ENCODE results near the gene KLHL1.

DNA sequence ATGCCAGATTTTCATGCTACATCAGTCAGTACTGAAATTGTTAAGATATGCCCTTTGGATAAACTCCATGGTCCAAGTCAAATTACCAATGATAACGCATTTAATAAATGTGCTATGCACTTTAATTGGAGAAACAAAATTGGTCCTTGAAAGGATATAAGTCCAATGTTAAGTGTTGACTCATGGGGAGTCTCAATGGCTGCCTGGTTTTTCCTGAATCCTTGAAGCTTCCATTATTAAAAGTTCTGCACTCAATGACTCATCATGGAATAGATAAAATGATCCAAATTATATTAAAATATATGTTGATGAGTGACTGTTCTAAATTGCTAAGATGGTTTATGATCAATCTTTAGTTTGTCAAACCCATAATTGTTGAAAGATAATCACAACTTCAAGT lies 346.7 kb downstream of the KLHL1 start:
- no peak for TF ChIP-seq ZNF48 (tag by site-specific recombination; IDR thresholded peaks at IDR 0.05)
- TF ChIP-seq ZNF174 (tag by site-specific recombination; IDR thresholded peaks at IDR 0.05): no peak
- TF ChIP-seq, protein P1, sequence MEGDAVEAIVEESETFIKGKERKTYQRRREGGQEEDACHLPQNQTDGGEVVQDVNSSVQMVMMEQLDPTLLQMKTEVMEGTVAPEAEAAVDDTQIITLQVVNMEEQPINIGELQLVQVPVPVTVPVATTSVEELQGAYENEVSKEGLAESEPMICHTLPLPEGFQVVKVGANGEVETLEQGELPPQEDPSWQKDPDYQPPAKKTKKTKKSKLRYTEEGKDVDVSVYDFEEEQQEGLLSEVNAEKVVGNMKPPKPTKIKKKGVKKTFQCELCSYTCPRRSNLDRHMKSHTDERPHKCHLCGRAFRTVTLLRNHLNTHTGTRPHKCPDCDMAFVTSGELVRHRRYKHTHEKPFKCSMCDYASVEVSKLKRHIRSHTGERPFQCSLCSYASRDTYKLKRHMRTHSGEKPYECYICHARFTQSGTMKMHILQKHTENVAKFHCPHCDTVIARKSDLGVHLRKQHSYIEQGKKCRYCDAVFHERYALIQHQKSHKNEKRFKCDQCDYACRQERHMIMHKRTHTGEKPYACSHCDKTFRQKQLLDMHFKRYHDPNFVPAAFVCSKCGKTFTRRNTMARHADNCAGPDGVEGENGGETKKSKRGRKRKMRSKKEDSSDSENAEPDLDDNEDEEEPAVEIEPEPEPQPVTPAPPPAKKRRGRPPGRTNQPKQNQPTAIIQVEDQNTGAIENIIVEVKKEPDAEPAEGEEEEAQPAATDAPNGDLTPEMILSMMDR (tag by site-specific recombination; IDR thresholded peaks at IDR 0.05): no peak
- no peak for TF ChIP-seq SETDB1 (IDR thresholded peaks at IDR 0.05; ENCODE audit: insufficient read length, low read length)

Data from HEK293 (cell line).